Epithelial cell of esophagus (primary cell): ENCODE results near the gene SMIM41.

Experiments
- DNase-seq: peaks from one replicate; pipeline ENCODE4 v3.0.0; 2010; ENCODE audit warnings: low read depth
- H3K4me3 ChIP-seq: 2 replicates; pipeline ENCODE4 v1.5.1; 2011; ENCODE audit warnings: mild to moderate bottlenecking, low read length, control low read depth
- TF ChIP-seq, protein P1 (sequence below): IDR thresholded peaks from 2 replicates; pipeline ENCODE4 v1.5.1; 2011; ENCODE audit warnings: low read depth, mild to moderate bottlenecking, low read length, control low read depth, inconsistent platforms; ENCODE audit not compliant: insufficient read depth; ENCODE audit errors: missing control alignments

SMIM41 gene

DNA sequence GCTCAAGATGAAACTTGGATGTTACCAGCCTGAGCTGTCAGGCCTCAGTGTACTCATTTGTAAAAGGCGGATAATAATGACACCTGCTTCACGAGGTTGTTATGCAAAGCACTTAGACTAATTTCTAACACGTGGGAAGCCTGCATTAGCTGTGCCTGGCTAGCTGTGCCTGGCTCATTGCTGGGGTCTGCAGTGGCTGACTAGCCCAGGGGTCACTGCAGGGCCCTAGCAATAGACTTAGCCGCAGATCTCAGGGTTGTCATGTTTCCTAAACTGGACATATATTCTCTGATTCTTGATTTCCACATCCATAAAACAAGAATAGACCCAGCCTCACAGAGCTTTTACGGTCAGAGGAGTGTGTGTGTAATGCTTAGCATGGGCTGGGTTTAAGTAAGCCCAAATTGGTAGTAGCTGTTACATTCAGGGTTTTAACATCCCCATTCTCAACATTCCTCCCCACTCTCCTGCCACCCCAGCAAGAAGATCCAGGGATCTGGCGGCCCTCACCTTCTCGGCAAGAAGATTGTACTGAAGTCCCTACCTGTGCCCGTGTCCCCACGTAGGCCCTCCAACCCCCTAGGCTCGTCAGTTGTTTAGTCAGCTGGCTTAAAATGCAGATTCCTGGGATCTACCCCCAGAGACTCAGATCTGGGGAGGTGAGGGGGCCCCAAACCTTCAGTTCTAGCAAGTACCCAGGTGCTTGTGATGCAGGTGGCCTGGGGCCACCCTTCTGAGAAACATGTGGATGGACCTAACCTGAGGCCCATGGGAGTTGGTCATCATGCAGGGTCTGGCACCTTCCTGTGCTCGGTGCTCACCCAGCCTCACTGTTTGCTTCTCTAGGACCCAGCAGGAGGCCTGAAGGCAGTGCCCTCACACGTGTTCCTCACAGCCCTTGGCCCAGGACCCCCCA lies 19.7 kb upstream of the SMIM41 start:
- DNase-seq = no peak
- TF ChIP-seq, protein P1, sequence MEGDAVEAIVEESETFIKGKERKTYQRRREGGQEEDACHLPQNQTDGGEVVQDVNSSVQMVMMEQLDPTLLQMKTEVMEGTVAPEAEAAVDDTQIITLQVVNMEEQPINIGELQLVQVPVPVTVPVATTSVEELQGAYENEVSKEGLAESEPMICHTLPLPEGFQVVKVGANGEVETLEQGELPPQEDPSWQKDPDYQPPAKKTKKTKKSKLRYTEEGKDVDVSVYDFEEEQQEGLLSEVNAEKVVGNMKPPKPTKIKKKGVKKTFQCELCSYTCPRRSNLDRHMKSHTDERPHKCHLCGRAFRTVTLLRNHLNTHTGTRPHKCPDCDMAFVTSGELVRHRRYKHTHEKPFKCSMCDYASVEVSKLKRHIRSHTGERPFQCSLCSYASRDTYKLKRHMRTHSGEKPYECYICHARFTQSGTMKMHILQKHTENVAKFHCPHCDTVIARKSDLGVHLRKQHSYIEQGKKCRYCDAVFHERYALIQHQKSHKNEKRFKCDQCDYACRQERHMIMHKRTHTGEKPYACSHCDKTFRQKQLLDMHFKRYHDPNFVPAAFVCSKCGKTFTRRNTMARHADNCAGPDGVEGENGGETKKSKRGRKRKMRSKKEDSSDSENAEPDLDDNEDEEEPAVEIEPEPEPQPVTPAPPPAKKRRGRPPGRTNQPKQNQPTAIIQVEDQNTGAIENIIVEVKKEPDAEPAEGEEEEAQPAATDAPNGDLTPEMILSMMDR = no peak
- H3K4me3 ChIP-seq = no peak overlapping the region

DNA sequence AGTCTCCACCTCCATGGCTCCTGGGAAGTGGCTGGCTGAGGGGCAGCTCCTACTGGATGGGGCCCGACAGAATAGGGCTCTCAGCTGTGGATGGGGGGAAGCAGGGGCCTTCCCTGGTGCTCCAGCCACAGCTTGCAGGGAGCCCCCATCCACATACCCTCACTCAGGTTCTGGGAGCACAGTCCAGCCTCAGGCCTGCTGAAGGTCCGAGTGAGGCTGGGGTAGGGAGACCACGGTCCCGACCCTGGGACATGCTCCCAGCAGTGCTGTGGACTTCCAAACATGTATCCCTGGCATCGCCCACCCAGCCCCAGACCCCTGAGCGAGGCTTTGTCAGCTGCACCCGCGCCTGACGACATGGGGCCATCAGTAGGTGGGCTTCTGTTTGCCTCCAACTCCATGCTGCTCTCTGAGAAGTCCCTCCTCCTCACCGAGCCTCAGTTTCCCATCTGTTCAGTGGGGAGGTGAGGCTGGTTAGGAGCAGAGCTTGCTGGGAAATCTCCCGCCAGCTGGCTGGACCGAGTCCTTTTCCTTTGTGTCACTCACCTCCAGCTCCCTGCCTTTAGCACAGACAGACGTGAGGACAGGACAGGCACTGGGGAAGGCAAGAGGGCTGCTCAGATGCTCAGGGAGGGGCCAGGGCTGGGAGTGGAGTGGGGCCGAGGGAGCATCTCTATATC lies 18.9 kb upstream of the SMIM41 start:
- H3K4me3 ChIP-seq = no peak overlapping the region
- TF ChIP-seq, protein P1 = no peak
- DNase-seq = no peak

DNA sequence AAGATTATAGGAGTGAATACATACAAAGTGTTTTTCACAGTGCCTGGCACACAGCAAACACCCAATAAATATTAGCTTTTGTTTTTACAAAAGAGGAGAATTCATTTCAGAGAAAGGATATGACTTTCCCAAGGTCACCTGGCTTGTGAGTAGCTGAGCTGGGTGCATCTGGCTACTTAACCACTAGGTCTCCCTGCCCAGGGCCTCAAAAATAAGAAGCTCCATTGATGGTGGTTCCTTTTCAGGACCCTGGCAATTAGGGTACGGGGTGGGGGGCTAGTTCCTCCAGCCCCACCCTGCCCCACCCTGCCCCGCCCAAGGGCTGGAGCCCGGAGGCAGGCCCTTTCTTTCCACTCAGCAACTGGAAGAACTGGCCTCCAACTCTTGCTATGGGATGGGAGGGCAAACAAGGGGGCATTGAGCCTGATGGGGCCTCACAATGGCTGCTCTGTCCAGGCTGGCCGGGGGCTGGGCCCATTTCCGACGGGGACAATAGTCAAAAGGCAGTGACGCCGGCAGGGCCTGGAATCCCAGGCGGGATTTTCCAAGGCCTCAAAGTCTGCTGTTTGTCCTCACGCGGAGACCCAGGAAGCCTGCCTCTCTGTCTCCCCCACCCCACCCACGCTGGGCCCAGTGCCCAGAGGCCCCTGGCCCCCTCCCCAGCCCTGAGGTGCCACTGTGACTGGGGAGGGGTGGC lies 17.9 kb upstream of the SMIM41 start:
- H3K4me3 ChIP-seq = no peak overlapping the region
- TF ChIP-seq, protein P1 = no peak
- no peak for DNase-seq

DNA sequence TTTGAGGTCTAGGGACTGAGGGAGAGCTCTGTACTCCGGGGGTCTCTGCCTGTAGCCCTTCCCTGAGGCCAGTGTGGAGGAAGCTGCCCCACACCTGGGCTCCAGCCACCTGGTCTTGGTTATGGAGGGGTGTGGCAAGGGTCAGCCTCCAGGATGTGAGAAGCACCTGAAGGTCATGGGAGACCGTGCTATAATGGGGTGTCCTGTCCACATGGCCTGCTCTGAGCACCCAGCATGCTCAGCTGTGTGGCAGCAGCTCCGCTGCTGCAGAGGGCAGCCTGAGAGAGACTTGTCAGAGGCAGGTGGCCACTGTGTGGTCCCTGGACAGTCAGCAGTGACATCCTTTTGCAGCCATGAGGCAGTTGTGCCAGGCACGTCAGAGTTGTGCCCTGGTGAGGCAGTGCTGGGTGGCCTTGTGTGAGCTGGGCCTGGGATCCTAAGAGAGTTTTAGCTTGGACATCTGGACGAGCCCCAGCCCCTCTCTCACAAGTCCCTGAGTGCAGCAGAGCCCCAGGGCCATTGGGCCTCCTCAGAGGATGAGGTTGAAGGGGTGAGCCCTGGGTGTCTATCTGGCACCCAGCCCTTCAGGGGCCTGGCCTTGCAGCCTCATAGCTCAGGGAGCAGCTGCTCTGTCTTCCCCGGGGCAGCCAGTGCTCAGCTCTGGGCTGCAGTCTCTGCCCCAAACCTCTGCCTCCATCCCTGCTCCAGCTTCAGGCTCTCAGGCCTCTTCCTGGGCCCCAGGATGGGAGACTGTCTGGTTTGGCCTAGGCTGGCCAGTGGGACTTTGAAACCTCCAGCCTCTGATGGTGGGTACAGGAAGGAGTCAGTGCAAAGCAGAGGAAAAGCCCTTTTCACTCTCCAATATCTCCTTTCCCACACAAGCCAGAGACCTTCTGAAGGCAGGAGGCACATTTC lies 17.1 kb upstream of the SMIM41 start:
- TF ChIP-seq, protein P1 = no peak
- no peak for DNase-seq
- no peak overlapping the region for H3K4me3 ChIP-seq

DNA sequence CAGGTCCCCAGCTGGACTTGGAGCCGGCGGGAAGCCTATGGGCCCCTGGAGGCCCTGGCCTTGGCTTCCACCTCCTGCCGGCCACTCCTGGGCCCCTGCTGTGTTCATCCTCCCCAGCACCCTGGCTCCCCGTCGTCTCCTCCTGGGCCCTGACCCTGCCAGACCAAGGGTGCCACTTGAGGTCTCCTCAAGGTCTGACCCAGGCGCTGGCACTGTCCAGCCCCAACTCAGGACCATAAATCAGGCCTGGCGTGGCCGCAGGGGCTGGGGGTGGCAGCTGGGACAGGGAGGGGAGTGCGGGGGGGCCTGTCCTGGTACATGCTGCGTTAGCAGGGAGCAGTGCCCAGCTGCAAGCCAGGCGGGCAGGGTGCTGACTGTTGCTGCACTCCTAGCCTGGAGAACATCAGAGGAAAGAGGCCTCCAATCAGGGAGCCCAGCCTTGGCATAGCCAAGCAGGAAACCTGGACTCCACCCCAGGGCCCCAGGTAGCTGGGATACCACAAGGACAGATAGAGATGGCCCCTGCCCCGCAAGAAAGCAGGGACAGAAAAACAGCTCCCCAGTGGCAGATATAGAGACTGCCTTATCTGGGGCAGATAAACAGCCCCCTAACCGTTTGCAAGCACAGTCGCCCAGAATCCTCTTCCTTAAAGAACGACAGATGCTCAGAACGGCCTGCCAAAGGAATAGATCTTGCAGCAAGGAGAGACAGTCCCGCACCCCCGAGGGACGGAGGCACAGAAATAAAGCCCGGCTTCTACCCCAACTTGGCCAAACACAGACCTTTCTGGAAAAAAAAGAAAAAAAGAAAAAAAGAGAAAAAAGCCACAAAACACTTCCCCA lies 16.2 kb upstream of the SMIM41 start:
- H3K4me3 ChIP-seq = no peak overlapping the region
- TF ChIP-seq, protein P1 = no peak

More for the DNA sequence above, 16.2 kb upstream of the SMIM41 start:
- no peak for DNase-seq
